Measurements from ENCODE around the gene GATAD2B. TPM values are rescaled to one million over a fixed set of nuclear protein-coding genes. Genes with fewer than 3 reads are reported as not detected.
"Not testable (repeated sequence)": the region's sequence is repeated elsewhere in the genome, so short reads cannot be mapped to it uniquely, and the experiment has no call there.

Gene GATAD2B
- total RNA-seq, 1 experiment from 2014 or later = 5.0 TPM

DNA sequence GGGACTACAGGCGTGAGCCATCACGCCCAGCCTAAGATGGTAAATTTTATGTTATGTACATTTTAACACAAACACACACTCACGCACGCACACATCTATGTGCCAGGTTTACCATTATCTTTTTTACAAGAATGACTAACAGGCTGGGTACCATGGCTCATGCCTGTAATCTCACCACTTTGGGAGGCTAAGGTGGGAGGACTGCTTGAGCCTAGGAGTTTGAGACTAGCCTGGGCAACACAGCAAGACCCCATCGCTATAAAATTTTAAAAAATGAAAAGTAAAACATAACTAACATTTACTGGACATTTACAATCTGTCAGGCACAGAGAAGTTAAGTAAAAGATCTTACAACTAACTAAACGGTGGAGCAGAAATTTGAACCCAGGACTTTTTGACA, 14.7 kb downstream of the GATAD2B start:
- in situ Hi-C loops (cut with HindIII; ENCODE audit: low sequenced_read_pairs) = no loop called here

DNA sequence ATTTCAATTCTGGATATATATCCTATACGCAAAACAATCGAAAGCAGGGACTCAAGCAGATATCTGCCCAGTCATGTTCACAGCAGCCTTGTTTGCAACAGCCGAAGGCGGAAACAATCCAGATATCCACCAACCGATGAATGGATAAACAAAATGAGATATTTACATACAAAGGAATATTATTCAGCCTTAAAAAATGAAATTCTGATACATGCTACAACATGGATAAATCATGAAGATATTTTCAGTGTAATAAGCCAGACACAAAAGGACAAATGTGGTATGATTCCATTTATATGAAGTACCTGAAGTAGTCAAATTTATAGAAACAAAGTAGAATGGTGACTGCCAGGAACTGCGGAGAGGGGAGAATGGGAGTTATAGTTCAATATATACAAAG, 15.6 kb downstream of the GATAD2B start:
- no peak for DNase-seq (ENCODE audit: low spot score)
- in situ Hi-C loops (cut with HindIII; ENCODE audit: low sequenced_read_pairs) = no loop called here

More for the DNA sequence above, 14.7 kb downstream of the GATAD2B start:
- DNase-seq (ENCODE audit: low spot score) = no peak

- no peak for DNase-seq (ENCODE audit: low spot score)
- in situ Hi-C loops (cut with HindIII; ENCODE audit: low sequenced_read_pairs) = no loop called here
These were observed 16.4 kb downstream of the GATAD2B start for GRCh38 chr1:153906396-153906795.

DNA sequence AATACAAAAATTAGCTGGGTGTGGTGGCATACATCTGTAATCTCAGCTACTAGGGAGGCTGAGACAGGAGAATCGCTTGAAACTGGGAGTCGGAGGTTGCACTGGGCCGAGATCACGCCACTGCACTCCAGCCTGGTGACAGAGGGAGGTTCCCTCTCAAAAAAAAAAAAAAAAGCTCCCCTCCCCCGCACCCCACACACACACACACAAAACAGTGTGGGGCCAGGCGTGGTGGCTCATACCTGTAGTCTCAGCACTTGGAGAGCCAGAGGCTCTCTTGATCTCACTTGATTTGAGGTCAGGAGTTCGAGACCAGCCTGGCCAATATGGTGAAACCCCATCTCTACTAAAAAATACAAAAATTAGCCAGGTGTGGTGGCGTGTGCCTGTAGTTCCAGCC, 16.9 kb downstream of the GATAD2B start:
- in situ Hi-C loops (cut with HindIII; ENCODE audit: low sequenced_read_pairs); DNase-seq (ENCODE audit: low spot score): not testable (repeated sequence)

- DNase-seq (ENCODE audit: low spot score) = no peak
- in situ Hi-C loops (cut with HindIII; ENCODE audit: low sequenced_read_pairs) = no loop called here
These were observed 18.8 kb downstream of the GATAD2B start for GRCh38 chr1:153903841-153904455.

GRCh38 chr1:153899509-153899908, 23.3 kb downstream of the GATAD2B start:
- DNase-seq (ENCODE audit: low spot score) = no peak
- in situ Hi-C loops (cut with HindIII; ENCODE audit: low sequenced_read_pairs) = no loop called here

- DNase-seq (ENCODE audit: low spot score); in situ Hi-C loops (cut with HindIII; ENCODE audit: low sequenced_read_pairs): not testable (repeated sequence)
These were observed 26.9 kb downstream of the GATAD2B start for GRCh38 chr1:153895866-153896265.

DNA sequence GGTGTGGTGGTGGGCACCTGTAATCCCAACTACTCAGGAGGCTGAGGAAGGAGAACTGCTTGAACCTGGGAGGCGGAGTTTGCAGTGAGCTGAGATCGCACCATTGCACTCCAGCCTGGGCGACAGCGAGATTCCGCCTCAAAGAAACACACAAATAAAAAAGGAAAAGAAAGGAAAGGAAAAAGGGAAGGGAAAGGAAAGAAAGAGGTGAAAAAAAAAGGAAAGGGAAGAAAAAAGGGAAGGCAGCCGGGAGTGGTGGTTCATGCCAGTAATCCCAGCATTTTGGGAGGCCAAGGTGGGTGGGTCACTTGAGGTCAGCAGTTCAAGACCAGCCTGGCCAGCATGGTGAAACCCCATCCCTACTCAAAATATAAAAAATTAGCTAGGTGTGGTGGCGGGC, 31.7 kb downstream of the GATAD2B start:
- DNase-seq (ENCODE audit: low spot score); in situ Hi-C loops (cut with HindIII; ENCODE audit: low sequenced_read_pairs): not testable (repeated sequence)

GRCh38 chr1:153888533-153888932, 34.2 kb downstream of the GATAD2B start:
- in situ Hi-C loops (cut with HindIII; ENCODE audit: low sequenced_read_pairs) = no loop called here
- DNase-seq (ENCODE audit: low spot score) = no peak

DNA sequence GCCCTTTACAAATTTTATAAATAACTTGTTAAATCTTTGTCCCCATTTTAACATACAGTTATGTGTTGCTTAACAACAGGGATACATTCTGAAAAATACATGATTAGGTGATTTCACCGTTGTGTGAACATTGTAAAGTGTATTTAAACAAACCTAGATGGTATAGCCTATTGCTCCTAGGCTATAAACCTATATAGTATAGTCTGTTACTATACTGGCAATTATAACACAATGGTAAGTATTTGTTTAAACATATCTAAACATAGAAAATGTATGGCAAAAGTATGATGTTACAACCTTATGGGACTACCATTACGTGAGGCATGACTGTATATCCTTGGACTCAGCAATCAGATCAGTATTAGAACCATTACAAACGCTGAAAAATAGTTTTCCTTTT, 36.6 kb downstream of the GATAD2B start:
- in situ Hi-C loops (cut with HindIII; ENCODE audit: low sequenced_read_pairs) = no loop called here
- no peak for DNase-seq (ENCODE audit: low spot score)

- no peak for DNase-seq (ENCODE audit: low spot score)
- in situ Hi-C loops (cut with HindIII; ENCODE audit: low sequenced_read_pairs) = no loop called here
These were observed 39.5 kb downstream of the GATAD2B start for GRCh38 chr1:153883223-153883622.

GRCh38 chr1:153882296-153882912, 40.4 kb downstream of the GATAD2B start:
- no peak for DNase-seq (ENCODE audit: low spot score)
- in situ Hi-C loops (cut with HindIII; ENCODE audit: low sequenced_read_pairs) = no loop called here

DNA sequence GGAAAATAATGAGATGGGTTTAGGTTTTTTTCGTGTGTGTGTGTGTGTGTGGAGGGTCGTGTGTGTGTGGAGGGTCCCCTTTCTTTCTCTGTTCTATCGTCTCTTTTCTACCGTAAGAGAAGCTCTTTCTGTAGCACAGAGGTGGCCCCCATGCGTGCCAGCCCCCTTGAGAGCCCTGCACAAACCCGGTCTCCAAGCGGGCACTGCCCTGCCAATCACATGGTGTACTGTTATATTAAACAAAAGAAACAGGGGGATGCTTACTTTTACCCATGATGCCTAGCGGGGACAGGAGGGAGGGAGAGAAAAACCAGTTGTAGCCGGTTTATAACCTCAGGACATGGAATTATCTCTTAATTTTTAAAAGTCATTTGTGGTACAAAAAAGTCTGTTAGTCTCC, 41.0 kb downstream of the GATAD2B start:
- no peak for DNase-seq (ENCODE audit: low spot score)
- in situ Hi-C loops (cut with HindIII; ENCODE audit: low sequenced_read_pairs) = no loop called here

DNA sequence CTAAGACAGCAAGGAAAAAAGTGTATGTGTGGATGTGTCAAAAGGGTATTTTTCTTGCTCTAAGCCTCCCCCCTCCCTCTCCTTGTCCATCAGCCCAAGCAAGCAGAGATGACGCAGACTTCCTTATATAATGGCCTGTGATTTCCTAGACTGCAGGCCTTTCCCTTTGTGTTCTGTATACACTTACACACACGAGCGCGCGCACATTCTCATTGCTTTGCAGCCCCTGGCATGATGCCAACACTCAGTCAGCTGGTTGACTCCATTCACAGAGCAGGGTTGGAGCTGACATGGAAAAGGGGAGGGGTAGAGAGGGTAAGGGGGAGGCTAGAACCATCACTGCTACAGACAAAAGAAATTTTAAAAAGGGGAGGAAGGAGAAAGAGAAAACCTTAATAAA, 41.8 kb downstream of the GATAD2B start:
- in situ Hi-C loops (cut with HindIII; ENCODE audit: low sequenced_read_pairs) = no loop called here
- DNase-seq (ENCODE audit: low spot score) = peak; percentile 84

DNA sequence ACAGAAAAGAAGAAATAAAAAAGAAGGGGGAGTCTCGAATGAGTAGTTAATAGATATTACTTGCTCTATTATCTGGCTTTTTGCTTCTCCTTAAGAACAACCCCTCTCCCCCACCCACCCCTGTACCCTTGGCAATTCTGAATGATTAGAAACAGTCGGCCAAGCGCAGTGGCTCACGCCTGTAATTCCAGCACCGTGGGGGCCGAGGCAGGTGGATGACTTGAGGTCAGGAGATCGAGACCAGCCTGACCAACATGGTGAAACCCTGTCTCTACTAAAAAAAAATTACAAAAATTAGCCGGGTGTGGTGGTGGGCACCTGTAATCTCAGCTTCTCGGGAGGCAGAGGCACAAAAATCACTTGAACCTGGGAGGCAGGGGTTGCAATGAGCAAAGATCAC, 42.7 kb downstream of the GATAD2B start:
- no peak for DNase-seq (ENCODE audit: low spot score)
- in situ Hi-C loops (cut with HindIII; ENCODE audit: low sequenced_read_pairs) = no loop called here

- DNase-seq (ENCODE audit: low spot score) = no peak
- in situ Hi-C loops (cut with HindIII; ENCODE audit: low sequenced_read_pairs) = no loop called here
These were observed 45.7 kb downstream of the GATAD2B start for GRCh38 chr1:153877112-153877511.

DNA sequence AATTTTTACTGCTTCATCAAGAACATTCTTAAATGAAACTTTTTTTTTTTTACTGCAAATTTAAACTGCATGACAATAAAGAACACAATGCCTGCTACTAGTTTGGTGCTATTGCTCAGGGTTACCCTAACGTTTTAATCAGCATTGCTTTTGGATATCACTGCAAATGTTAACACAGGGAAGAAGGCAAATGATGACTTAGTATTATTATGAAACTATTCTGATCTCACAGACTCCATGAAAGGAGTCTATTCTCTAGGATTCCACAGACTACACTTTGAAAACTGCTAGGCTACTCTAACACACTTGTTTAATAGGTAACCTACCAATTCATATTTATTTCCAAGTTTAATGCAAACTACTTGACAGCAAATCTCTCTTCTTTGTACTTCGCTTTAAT, 49.8 kb downstream of the GATAD2B start:
- in situ Hi-C loops (cut with HindIII; ENCODE audit: low sequenced_read_pairs) = no loop called here

DNA sequence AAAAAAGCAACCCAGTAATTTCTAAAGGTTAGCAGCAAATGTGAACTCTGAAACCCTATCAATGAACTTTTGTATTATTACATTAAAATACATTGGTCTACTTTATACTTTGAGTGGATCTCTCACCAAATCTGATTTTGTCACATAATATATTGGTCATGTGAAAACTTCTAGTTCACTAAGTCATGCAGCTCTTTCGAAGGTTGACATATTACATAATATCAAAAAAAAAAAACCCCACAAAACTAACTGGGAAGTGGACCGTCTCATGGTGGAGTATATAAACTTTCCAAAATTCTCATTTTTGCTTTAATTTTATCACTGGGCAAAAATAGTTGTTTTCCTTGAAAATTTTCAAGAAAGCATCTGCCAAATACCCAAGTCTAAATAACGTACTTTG, 50.4 kb downstream of the GATAD2B start:
- in situ Hi-C loops (cut with HindIII; ENCODE audit: low sequenced_read_pairs) = no loop called here
- DNase-seq (ENCODE audit: low spot score) = no peak

More for the DNA sequence above, 49.8 kb downstream of the GATAD2B start:
- no peak for DNase-seq (ENCODE audit: low spot score)

GRCh38 chr1:153869486-153869885, 53.3 kb downstream of the GATAD2B start:
- in situ Hi-C loops (cut with HindIII; ENCODE audit: low sequenced_read_pairs) = no loop called here
- no peak for DNase-seq (ENCODE audit: low spot score)

DNA sequence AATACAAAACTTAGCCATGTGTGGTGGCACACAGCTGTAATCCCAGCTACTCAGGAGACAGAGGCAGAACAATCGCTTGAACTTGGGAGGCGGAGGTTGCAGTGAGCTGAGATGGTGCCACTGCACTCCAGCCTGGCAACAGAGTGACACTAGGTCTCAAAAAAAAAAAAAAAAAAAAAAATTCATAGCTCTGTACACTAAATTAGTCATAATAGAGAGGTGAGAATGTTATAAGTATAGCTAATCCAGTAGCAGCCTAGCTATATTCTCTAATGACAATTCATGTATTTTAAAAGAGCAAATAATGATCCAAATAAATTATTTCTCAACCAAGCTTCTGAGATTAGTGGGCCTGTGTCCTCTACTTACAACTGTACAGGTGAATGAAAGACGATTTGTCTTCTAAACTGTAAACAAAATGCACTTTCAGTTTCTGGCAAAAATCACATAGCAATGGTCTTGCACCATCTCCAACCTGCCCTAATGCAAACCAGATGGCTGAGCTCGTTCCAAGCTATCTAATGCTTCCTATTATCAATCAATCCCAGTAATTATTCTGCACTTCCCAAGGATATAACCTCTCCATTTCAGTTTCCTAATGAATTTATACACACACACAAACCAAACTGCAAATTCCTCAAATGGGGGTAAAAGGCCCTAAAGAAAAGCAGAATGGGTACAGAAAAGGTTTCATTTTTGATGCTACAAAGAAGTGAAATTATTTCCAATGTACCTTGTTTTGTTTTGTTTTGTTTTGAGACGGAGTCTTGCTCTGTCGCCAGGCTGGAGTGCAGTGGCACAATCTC, 56.5 kb downstream of the GATAD2B start:
- in situ Hi-C loops (cut with HindIII; ENCODE audit: low sequenced_read_pairs) = no loop called here
- no peak for DNase-seq (ENCODE audit: low spot score)

Data from G401 (cell line).